Stomach smooth muscle (tissue), 2 donors: Measurements from ENCODE around the gene HERPUD1.
"Not testable (repeated sequence)": the region's sequence is repeated elsewhere in the genome, so short reads cannot be mapped to it uniquely, and the experiment has no call there.

Experiments used
- H3K27ac ChIP-seq: one replicate; pipeline ENCODE4 v1.7.0; 2013; ENCODE audit warnings: mild to moderate bottlenecking, low read length, inconsistent platforms
- H3K27me3 ChIP-seq, 2 donors: one replicate each; pipeline ENCODE4 v1.7.0; 2013; ENCODE audit warnings: low read length in 2 of 2; ENCODE audit not compliant: insufficient read depth in 2 of 2, control insufficient read depth in 1 of 2
- H3K36me3 ChIP-seq, 2 donors: one replicate each; pipeline ENCODE4 v1.7.0; 2013; ENCODE audit warnings: low read length in 2 of 2; ENCODE audit not compliant: control insufficient read depth in 2 of 2, insufficient read depth in 2 of 2
- H3K4me1 ChIP-seq: one replicate; pipeline ENCODE4 v1.7.0; 2013; ENCODE audit warnings: low read length; ENCODE audit not compliant: control insufficient read depth, insufficient read depth
- H3K4me3 ChIP-seq, 2 donors: one replicate each; pipeline ENCODE4 v1.7.0; 2013; ENCODE audit warnings: low read length in 2 of 2
- H3K9ac ChIP-seq, 2 donors: one replicate each; pipeline ENCODE4 v1.7.0; 2013; ENCODE audit warnings: low read length in 2 of 2, mild to moderate bottlenecking in 1 of 2
- H3K9me3 ChIP-seq, 2 donors: one replicate each; pipeline ENCODE4 v1.7.0; 2013; ENCODE audit warnings: low read length in 2 of 2; ENCODE audit not compliant: control insufficient read depth in 2 of 2
- donor health status: healthy.
- donor health status: Pancreatic carcinoma.

Gene HERPUD1

DNA sequence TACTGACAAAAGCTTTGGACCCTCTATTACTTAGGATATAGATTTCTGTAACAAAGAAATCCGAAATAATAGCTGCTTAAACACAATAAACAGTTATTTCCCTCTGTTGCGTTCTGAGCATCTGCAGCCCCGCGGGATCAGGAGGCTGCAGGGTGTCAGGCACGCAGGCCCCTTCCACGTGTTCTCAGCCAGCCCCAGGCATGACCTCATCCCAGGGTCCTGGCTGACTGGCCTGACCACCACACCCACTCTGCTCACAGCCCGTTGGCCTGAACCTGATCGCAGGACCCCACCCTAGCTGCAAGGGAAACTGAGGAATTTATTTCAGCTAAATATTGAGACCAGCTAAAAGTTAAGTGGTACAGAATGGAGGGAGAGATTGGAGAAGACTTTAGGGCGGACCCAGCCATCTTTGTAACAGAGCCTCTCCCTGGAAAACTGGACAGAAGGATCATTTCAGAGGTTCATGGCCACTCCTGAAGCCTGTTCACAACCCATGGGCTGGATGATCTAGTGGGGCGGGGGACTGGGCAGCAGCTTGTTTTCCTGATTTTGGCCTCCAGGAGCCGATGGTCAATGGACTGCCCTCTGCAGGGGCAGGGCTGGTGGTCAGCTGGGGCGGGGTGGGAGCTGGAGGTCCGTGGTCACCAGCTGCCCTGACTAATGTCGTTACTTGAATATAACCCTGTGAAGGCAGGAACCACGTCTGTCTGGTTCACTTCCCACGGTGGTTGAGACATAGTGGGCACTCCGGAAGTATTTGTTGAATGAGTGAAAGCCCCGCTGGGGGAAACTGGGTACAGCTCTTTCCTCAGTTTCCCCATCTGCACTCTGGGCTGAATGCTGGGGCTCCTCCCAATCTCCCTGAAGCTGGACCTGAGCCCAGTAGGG, 40.7 kb downstream of the HERPUD1 start:
- Histone ChIP-seq H3K27me3 (peaks cover 0 to 2% of the 10 kb centered on the region in 2 donors), H3K4me1 (no peaks in the 10 kb centered on the region), H3K9ac (no peak overlapping the region), H3K4me3 (no peak overlapping the region), H3K27ac (no peak overlapping the region), H3K36me3 (no peaks in the 10 kb centered on the region), H3K9me3 (no peaks in the 10 kb centered on the region)

DNA sequence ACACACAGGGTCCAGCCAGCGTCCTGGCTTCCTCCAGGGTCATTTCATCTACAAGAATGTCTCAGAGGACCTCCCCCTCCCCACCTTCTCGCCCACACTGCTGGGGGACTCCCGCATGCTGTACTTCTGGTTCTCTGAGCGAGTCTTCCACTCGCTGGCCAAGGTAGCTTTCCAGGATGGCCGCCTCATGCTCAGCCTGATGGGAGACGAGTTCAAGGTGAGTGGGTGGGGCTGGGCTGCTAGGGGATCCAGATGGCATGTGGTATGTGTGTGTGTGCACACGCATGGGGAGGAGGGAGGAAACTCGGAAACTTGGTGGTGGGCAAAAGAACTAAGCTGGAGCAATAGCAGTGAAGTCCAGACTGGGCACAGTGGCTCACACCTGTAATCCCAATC, 41.4 kb downstream of the HERPUD1 start:
- Histone ChIP-seq H3K36me3 (no peaks in the 10 kb centered on the region), H3K27ac (no peak overlapping the region), H3K9ac (no peak overlapping the region), H3K27me3 (peaks cover 0 to 2% of the 10 kb centered on the region in 2 donors), H3K4me1 (no peaks in the 10 kb centered on the region), H3K9me3 (no peaks in the 10 kb centered on the region), H3K4me3 (no peak overlapping the region)

DNA sequence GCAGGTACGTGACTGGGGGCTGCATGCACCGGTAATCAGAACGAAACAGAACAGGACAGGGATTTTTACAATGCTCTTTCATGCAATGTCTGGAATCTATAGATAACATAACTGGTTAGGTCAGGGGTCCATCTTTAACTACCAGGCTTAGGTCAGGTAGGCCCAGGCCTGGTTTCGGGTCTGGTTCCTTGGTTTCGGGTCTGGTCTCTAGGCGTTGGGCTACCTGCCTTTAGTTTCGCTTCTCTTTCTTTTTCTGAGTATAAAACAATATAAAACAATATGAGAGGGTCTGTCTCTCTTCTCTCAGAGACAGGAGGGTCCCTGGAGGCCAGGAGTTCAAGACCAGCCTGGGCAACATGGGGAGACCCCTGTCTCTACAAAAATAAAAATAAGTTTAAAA, 42.0 kb downstream of the HERPUD1 start:
- H3K9me3 ChIP-seq, H3K4me3 ChIP-seq, H3K9ac ChIP-seq, H3K27ac ChIP-seq, H3K27me3 ChIP-seq, H3K36me3 ChIP-seq, H3K4me1 ChIP-seq: not testable (repeated sequence)

- no peak overlapping the region for H3K27ac ChIP-seq
- no peak overlapping the region for H3K9ac ChIP-seq
- H3K27me3 ChIP-seq: peaks cover 0 to 2% of the 10 kb centered on the region in 2 donors
- H3K9me3 ChIP-seq: no peaks in the 10 kb centered on the region
- H3K4me1 ChIP-seq: no peaks in the 10 kb centered on the region
- H3K4me3 ChIP-seq: no peak overlapping the region
- no peaks in the 10 kb centered on the region for H3K36me3 ChIP-seq
These were observed 42.8 kb downstream of the HERPUD1 start for GRCh38 chr16:56974549-56975300.

DNA sequence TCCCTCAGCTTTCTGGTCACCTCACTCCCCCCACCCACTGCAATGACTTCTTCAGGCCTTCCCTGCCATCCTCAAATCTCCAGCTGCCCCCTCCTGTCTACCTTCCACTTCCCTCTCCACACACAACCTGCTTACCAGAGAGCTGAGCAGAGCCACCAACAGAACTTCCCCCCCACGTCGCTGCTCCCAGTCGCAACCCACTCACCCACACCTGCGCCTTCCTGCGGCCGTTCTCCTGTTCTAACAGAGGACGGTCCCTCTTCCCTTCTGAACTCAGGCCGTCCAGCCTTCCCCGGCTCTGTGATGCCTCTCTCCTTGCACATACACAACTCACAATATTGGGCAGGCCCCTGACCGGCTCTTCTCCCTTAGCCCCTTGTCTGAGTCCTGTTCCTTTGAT, 43.8 kb downstream of the HERPUD1 start:
- H3K27me3 ChIP-seq: peaks cover 0 to 2% of the 10 kb centered on the region in 2 donors
- H3K36me3 ChIP-seq: no peaks in the 10 kb centered on the region
- no peak overlapping the region for H3K27ac ChIP-seq
- no peak overlapping the region for H3K4me3 ChIP-seq
- H3K4me1 ChIP-seq: no peaks in the 10 kb centered on the region
- H3K9me3 ChIP-seq: no peaks in the 10 kb centered on the region
- no peak overlapping the region for H3K9ac ChIP-seq

DNA sequence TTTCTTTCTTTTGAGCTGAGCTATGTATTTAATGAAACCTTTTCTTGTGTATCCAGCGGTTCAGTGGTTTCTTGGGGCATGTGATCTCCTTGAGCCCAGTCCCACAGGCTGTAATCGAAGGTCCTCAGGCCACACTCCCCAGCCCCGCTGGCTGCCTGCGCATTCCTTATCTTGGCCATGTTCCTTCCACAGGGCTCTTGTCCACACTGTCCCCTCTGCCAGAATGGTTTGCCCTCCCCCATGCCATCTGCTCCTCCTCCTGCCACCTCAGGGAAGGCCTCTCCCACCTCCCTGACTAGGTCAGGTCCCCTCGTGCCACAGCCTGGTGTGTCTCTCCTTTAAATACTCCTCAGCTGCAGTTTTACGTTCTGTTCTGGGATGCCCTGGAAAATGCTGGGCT, 45.3 kb downstream of the HERPUD1 start:
- no peaks in the 10 kb centered on the region for H3K36me3 ChIP-seq
- H3K4me1 ChIP-seq: no peaks in the 10 kb centered on the region
- no peaks in the 10 kb centered on the region for H3K9me3 ChIP-seq
- H3K9ac ChIP-seq: no peak overlapping the region
- no peak overlapping the region for H3K4me3 ChIP-seq
- H3K27me3 ChIP-seq: no peaks in the 10 kb centered on the region
- no peak overlapping the region for H3K27ac ChIP-seq

DNA sequence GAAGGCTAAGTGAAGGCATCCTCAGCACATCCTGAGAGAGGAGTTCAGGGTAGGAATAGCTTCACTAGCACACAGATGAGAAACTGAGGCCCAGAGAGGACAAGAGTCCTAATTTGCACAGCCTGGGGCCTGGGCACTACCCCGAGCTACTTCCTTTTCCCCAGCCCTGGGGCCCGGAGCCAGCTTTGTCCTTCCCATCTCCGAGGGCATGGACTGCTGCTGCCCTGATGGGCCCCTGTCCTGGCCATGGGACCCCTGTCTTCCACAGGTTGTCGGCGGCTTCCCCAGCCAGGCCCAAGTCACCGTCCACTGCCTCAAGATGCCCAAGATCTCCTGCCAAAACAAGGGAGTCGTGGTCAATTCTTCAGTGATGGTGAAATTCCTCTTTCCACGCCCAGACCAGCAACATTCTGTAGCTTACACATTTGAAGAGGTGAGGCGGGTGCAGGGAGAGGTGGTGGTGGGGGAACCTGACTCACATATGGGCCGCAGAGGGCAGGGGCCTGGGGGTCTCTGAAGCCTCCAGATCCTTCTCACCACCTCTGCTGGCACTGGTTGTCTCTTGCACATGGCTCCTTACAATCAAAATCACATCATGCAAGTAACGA, 46.0 kb downstream of the HERPUD1 start:
- Histone ChIP-seq H3K27me3 (no peaks in the 10 kb centered on the region), H3K9me3 (no peaks in the 10 kb centered on the region), H3K9ac (no peak overlapping the region), H3K36me3 (no peaks in the 10 kb centered on the region), H3K27ac (no peak overlapping the region), H3K4me3 (no peak overlapping the region), H3K4me1 (no peaks in the 10 kb centered on the region)

- H3K9ac ChIP-seq: no peak overlapping the region
- no peaks in the 10 kb centered on the region for H3K36me3 ChIP-seq
- H3K27ac ChIP-seq: no peak overlapping the region
- no peaks in the 10 kb centered on the region for H3K27me3 ChIP-seq
- H3K9me3 ChIP-seq: no peaks in the 10 kb centered on the region
- no peak overlapping the region for H3K4me3 ChIP-seq
- no peaks in the 10 kb centered on the region for H3K4me1 ChIP-seq
These were observed 48.2 kb downstream of the HERPUD1 start for GRCh38 chr16:56980201-56980535.

DNA sequence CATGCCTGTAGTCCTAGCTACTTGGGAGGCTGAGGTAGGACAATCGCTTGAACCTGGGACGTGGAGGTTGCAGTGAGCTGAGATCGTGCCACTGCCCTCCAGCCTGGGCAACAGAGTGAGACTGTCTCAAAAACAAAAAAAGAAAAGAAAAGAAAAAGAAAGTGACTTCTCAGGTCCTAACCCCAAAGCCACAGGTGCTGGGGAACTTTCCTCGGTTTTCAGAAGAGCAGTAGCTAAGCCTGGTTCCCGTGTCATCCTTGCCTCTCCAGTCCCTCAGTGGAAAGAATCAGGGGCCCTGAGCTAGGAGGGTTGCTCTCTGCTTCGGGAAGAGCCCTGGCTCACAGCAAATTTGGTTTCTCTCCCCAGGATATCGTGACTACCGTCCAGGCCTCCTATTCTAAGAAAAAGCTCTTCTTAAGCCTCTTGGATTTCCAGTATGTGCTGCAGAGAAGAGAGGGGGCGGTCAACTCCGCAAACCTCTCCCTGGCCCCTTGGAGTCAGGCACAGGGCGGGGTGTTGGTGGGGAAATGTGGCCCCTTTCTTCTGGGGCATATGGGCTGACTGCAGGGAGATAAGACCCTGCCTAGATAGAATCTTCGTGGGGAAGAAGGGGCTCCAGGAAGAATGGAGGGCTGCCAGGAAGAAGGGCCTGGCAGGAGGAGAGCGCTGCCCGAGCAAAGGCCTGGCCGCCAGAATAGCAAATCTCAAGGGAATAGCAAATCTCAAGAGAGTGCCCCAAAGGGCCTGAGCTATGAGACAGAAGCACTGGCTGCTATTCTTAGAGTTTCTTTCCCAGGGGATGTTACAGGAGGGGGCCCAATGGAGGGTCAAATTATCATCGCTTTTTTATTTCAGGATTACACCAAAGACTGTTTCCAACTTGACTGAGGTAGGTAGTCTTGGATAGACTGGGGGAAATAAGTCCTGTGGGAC, 49.1 kb downstream of the HERPUD1 start:
- Histone ChIP-seq H3K27ac (no peak overlapping the region), H3K9me3 (no peaks in the 10 kb centered on the region), H3K4me3 (no peak overlapping the region), H3K9ac (no peak overlapping the region), H3K4me1 (peaks cover 3% of the 10 kb centered on the region), H3K27me3 (no peaks in the 10 kb centered on the region), H3K36me3 (no peaks in the 10 kb centered on the region)

DNA sequence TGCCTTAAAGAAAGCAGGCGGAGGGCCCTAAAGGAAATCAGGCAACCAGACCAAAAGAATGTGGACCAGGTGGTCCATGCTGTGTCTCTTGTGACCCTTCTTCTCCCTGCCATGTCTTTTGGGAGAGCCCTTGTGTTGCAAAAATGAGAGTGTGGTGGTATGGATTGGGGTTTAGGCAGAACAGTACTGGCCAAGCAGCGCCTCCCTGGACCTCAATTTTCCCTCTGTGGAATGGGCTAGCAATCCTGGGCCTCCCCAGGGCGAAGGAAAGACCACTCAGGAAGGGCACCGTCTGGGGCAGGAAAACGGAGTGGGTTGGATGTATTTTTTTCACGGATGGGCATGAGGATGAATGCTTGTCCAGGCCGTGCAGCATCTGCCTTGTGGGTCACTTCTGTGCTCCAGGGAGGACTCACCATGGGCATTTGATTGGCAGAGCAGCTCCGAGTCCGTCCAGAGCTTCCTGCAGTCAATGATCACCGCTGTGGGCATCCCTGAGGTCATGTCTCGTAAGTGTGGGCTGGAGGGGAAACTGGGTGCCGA, 49.9 kb downstream of the HERPUD1 start:
- H3K27ac ChIP-seq: no peak overlapping the region
- H3K4me1 ChIP-seq: peaks cover 3% of the 10 kb centered on the region
- H3K36me3 ChIP-seq: no peaks in the 10 kb centered on the region
- no peak overlapping the region for H3K4me3 ChIP-seq
- H3K9me3 ChIP-seq: no peaks in the 10 kb centered on the region
- H3K27me3 ChIP-seq: no peaks in the 10 kb centered on the region
- no peak overlapping the region for H3K9ac ChIP-seq
